Measurements from ENCODE around the gene COL28A1. TPM values are rescaled to one million over a fixed set of nuclear protein-coding genes. Genes with fewer than 3 reads are reported as not detected.
"Not testable (repeated sequence)": the region's sequence is repeated elsewhere in the genome, so short reads cannot be mapped to it uniquely, and the experiment has no call there.

The COL28A1 gene
- total RNA-seq, 1 donor from 2014 or later, result 3.3 TPM

GRCh38 chr7:7565018-7565680 is 29.5 kb upstream of the COL28A1 start:
- no peak overlapping the region for H3K27ac Mint-ChIP-seq
- no peak for DNase-seq (ENCODE audit: extremely low spot score, unreplicated experiment)
- TF ChIP-seq, protein P1, sequence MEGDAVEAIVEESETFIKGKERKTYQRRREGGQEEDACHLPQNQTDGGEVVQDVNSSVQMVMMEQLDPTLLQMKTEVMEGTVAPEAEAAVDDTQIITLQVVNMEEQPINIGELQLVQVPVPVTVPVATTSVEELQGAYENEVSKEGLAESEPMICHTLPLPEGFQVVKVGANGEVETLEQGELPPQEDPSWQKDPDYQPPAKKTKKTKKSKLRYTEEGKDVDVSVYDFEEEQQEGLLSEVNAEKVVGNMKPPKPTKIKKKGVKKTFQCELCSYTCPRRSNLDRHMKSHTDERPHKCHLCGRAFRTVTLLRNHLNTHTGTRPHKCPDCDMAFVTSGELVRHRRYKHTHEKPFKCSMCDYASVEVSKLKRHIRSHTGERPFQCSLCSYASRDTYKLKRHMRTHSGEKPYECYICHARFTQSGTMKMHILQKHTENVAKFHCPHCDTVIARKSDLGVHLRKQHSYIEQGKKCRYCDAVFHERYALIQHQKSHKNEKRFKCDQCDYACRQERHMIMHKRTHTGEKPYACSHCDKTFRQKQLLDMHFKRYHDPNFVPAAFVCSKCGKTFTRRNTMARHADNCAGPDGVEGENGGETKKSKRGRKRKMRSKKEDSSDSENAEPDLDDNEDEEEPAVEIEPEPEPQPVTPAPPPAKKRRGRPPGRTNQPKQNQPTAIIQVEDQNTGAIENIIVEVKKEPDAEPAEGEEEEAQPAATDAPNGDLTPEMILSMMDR (conservative IDR thresholded peaks at IDR 0.05), result no peak
- H3K27me3 Mint-ChIP-seq, result no peaks in the 10 kb centered on the region
- H3K4me3 Mint-ChIP-seq, result no peak overlapping the region
- peaks cover 24% of the 10 kb centered on the region for H3K36me3 Mint-ChIP-seq
- peaks cover 6% of the 10 kb centered on the region for H3K9me3 Mint-ChIP-seq
- H3K4me1 Mint-ChIP-seq (ENCODE audit: unreplicated experiment), result peaks cover 23% of the 10 kb centered on the region

GRCh38 chr7:7564323-7564780 is 28.7 kb upstream of the COL28A1 start:
- no peaks in the 10 kb centered on the region for H3K9me3 Mint-ChIP-seq
- H3K36me3 Mint-ChIP-seq, result peaks cover 20% of the 10 kb centered on the region
- H3K27me3 Mint-ChIP-seq, result no peaks in the 10 kb centered on the region
- peaks cover 17% of the 10 kb centered on the region for H3K4me1 Mint-ChIP-seq (ENCODE audit: unreplicated experiment)
- TF ChIP-seq, protein P1 (conservative IDR thresholded peaks at IDR 0.05), result no peak
- DNase-seq (ENCODE audit: extremely low spot score, unreplicated experiment), result no peak
- H3K27ac Mint-ChIP-seq, result no peak overlapping the region
- no peak overlapping the region for H3K4me3 Mint-ChIP-seq

GRCh38 chr7:7563813-7564212 is 28.1 kb upstream of the COL28A1 start:
- H3K9me3 Mint-ChIP-seq, result no peaks in the 10 kb centered on the region
- no peaks in the 10 kb centered on the region for H3K27me3 Mint-ChIP-seq
- peaks cover 18% of the 10 kb centered on the region for H3K36me3 Mint-ChIP-seq
- no peak for DNase-seq (ENCODE audit: extremely low spot score, unreplicated experiment)
- no peak overlapping the region for H3K27ac Mint-ChIP-seq
- peaks cover 12% of the 10 kb centered on the region for H3K4me1 Mint-ChIP-seq (ENCODE audit: unreplicated experiment)
- TF ChIP-seq, protein P1 (conservative IDR thresholded peaks at IDR 0.05), result no peak
- H3K4me3 Mint-ChIP-seq, result no peak overlapping the region

DNA sequence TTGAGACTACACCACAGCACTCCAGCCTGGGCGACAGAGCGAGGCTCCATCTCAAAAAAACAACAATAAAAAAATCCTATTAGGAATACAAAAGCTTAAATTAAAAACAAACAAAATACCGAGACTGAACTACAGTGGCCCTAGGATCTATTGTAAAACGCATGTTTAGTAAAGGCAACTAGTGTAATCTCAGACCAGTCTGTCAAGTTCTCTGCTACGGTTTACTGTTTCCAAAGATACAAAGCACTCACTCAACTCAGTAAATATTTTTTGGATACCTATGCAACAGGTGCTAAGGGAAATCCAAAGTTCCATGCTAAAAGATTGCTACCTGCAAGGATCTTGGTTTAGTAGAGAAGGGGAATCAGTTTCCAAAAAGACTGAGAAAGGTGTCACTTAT is 27.6 kb upstream of the COL28A1 start:
- no peaks in the 10 kb centered on the region for H3K27me3 Mint-ChIP-seq
- peaks cover 17% of the 10 kb centered on the region for H3K36me3 Mint-ChIP-seq
- TF ChIP-seq, protein P1 (conservative IDR thresholded peaks at IDR 0.05), result no peak
- H3K27ac Mint-ChIP-seq, result no peak overlapping the region
- H3K4me1 Mint-ChIP-seq (ENCODE audit: unreplicated experiment), result peaks cover 6% of the 10 kb centered on the region
- peak overlapping the region; percentile 73 for H3K4me3 Mint-ChIP-seq
- no peaks in the 10 kb centered on the region for H3K9me3 Mint-ChIP-seq
- no peak for DNase-seq (ENCODE audit: extremely low spot score, unreplicated experiment)

DNA sequence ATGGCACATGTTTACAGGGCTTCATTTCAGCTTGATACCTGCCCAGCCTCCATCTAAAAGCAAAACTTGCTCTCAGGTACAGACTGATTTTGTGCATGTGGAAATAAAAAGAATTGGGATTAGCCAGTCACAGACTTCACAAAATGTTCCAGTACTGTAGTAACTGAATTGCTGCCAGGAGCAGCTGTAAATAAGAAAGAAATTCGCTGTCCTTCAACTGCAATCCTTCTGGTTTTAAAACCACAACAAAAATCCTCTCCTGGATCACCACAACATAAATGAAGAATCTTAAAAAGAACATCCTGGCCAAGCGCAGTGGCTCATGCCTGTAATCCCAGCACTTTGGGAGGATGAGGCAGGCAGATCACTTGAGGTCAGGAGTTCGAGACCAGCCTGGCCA is 27.1 kb upstream of the COL28A1 start:
- TF ChIP-seq, protein P1 (conservative IDR thresholded peaks at IDR 0.05), result no peak
- no peaks in the 10 kb centered on the region for H3K9me3 Mint-ChIP-seq
- H3K27me3 Mint-ChIP-seq, result no peaks in the 10 kb centered on the region
- H3K4me3 Mint-ChIP-seq, result no peak overlapping the region
- no peak for DNase-seq (ENCODE audit: extremely low spot score, unreplicated experiment)
- H3K27ac Mint-ChIP-seq, result no peak overlapping the region
- peaks cover under 1% of the 10 kb centered on the region for H3K4me1 Mint-ChIP-seq (ENCODE audit: unreplicated experiment)
- H3K36me3 Mint-ChIP-seq, result peaks cover 13% of the 10 kb centered on the region

DNA sequence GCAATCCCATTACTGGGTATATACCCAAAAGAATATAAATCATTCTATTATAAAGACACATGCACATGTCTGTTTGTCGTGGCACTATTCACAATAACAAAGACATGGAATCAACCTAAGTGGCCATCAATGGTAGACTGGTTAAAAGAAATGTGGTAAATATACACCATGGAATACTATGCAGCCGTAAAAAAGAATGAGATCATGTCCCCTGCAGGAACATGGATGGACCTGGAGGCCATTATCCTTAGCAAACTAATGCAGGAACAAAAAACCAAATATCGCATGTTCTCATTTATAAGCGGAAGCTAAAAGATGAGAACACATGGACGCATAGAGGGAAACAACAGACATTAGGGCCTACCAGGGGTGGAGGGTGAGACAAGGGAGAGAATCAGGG is 25.9 kb upstream of the COL28A1 start:
- not testable (repeated sequence) for H3K27me3 Mint-ChIP-seq; H3K9me3 Mint-ChIP-seq; H3K4me1 Mint-ChIP-seq (ENCODE audit: unreplicated experiment); DNase-seq (ENCODE audit: extremely low spot score, unreplicated experiment); H3K4me3 Mint-ChIP-seq; H3K27ac Mint-ChIP-seq
- H3K36me3 Mint-ChIP-seq, result peaks cover 13% of the 10 kb centered on the region

Measured in type B pancreatic cell (in vitro differentiated cells).